Measurements from ENCODE around the gene EPS8L2. TPM values are rescaled to one million over a fixed set of nuclear protein-coding genes. Genes with fewer than 3 reads are reported as not detected.

EPS8L2 gene
- total RNA-seq, 1 experiment from 2014 or later: 119 TPM

DNA sequence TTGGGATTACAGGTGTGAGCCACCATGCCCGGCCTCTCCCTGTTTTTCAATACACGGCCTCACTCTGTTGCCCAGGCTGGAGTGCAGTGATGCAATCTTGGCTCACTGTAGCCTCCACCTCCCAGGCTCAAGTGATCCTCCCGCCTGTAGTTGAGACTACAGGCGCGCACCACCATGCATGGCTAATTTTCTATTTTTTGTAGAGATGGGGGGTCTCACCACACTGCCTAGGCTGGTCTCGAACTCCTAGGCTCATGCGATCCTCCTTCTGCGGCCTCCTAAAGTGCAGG lies 59.7 kb downstream of the EPS8L2 start:
- Mint-ChIP-seq H3K36me3 (ENCODE audit: insufficient read depth, unreplicated experiment) (peaks cover 93% of the 10 kb centered on the region), H3K9me3 (ENCODE audit: unreplicated experiment) (no peaks in the 10 kb centered on the region), H3K27me3 (ENCODE audit: insufficient read depth, unreplicated experiment) (no peaks in the 10 kb centered on the region), H3K27ac (ENCODE audit: low read depth, unreplicated experiment) (no peak overlapping the region), H3K4me3 (ENCODE audit: unreplicated experiment) (no peak overlapping the region), H3K4me1 (ENCODE audit: insufficient read depth, unreplicated experiment) (peaks cover 16% of the 10 kb centered on the region)
- TF ChIP-seq, protein P1, sequence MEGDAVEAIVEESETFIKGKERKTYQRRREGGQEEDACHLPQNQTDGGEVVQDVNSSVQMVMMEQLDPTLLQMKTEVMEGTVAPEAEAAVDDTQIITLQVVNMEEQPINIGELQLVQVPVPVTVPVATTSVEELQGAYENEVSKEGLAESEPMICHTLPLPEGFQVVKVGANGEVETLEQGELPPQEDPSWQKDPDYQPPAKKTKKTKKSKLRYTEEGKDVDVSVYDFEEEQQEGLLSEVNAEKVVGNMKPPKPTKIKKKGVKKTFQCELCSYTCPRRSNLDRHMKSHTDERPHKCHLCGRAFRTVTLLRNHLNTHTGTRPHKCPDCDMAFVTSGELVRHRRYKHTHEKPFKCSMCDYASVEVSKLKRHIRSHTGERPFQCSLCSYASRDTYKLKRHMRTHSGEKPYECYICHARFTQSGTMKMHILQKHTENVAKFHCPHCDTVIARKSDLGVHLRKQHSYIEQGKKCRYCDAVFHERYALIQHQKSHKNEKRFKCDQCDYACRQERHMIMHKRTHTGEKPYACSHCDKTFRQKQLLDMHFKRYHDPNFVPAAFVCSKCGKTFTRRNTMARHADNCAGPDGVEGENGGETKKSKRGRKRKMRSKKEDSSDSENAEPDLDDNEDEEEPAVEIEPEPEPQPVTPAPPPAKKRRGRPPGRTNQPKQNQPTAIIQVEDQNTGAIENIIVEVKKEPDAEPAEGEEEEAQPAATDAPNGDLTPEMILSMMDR (IDR thresholded peaks at IDR 0.05; ENCODE audit: unreplicated experiment): no peak
- BruUV-seq (replicated peaks): no TSS peak
- ChIA-PET CTCF (interaction anchor here (0.7 to 1.9 kb wide), 7 partner anchors 9 to 248 kb away, joined by 3 to 10 read pairs (median 5); no protein-coding TSS in a partner anchor), POLR2A (interaction anchor here (0.6 to 3.5 kb wide), 2 partner anchors 11 to 16 kb away, joined by 3 to 42 read pairs; partner anchors contain the start of gene GATD1)
- intact Hi-C loops (cut with micrococcal nuclease): no loop called here
- DNase-seq (ENCODE audit: unreplicated experiment): no peak

DNA sequence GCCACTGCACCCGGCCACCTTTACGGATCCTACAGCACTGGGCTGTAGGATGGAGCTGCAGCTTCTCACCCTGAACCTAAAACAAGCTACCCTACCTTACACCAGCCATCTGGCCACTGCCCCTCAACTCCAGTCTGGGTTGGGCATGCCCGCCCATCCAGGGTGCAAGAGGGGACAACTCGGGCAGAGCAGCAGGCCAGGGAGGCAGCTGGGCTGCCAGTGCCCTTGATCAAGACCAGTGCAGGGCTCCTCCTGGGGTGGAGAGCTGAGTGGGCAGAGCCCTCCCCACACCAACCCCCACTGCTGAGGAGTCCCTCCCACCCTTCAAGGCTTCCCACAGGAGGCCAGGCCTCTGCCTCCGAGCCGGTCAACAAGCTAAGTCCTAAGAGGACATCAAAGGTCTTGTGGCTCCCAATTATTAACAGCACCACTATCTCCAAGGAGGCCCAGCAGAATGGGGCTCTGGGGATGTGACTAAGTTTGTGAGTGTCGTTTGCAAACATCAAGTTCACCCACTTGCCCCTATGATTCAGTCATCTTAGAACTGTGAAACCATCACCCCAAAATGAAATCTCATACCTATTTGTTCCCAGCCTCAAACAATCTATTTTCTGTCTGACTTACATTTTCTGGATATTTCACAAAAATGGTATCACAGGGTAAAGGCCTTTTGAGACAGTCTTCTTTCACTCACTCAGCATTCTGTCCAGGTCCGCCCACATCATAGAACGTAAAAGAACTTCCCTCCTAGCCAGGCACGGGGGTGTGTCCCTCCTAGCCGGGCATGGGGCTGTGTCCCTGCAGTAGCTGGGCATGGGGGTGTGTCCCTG lies 60.3 kb downstream of the EPS8L2 start:
- intact Hi-C loops (cut with micrococcal nuclease): no loop called here
- H3K36me3 Mint-ChIP-seq (ENCODE audit: insufficient read depth, unreplicated experiment): peaks cover 88% of the 10 kb centered on the region
- no peak for DNase-seq (ENCODE audit: unreplicated experiment)
- H3K9me3 Mint-ChIP-seq (ENCODE audit: unreplicated experiment): no peaks in the 10 kb centered on the region
- TF ChIP-seq, protein P1 (IDR thresholded peaks at IDR 0.05; ENCODE audit: unreplicated experiment): no peak
- no peaks in the 10 kb centered on the region for H3K27me3 Mint-ChIP-seq (ENCODE audit: insufficient read depth, unreplicated experiment)
- no peak overlapping the region for H3K4me3 Mint-ChIP-seq (ENCODE audit: unreplicated experiment)
- POLR2A ChIA-PET: interaction anchor here (0.6 kb wide), 1 partner anchor 15 kb away, joined by 3 read pairs; no protein-coding TSS in a partner anchor
- peaks cover 16% of the 10 kb centered on the region for H3K4me1 Mint-ChIP-seq (ENCODE audit: insufficient read depth, unreplicated experiment)
- CTCF ChIA-PET: interaction anchor here (0.7 to 1.9 kb wide), 7 partner anchors 9 to 248 kb away, joined by 3 to 10 read pairs (median 5); no protein-coding TSS in a partner anchor
- BruUV-seq (replicated peaks): no TSS peak
- no peak overlapping the region for H3K27ac Mint-ChIP-seq (ENCODE audit: low read depth, unreplicated experiment)

DNA sequence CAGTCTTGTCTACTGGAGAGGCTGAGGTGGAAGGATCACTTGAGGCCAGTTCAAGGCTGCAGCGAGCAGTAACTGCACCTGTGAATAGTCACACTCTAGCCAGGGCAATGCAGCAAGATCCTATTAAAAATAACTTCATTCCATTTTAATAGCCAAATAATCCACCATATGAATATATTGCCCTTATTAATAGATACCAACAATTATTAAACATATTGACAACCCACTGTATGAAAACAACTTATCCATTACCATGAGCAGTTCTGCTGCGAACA lies 60.8 kb downstream of the EPS8L2 start:
- DNase-seq (ENCODE audit: unreplicated experiment): no peak
- Mint-ChIP-seq H3K4me3 (ENCODE audit: unreplicated experiment) (no peak overlapping the region), H3K9me3 (ENCODE audit: unreplicated experiment) (no peaks in the 10 kb centered on the region), H3K4me1 (ENCODE audit: insufficient read depth, unreplicated experiment) (peaks cover 16% of the 10 kb centered on the region), H3K27ac (ENCODE audit: low read depth, unreplicated experiment) (no peak overlapping the region), H3K36me3 (ENCODE audit: insufficient read depth, unreplicated experiment) (peaks cover 83% of the 10 kb centered on the region), H3K27me3 (ENCODE audit: insufficient read depth, unreplicated experiment) (no peaks in the 10 kb centered on the region)
- no TSS peak for BruUV-seq (replicated peaks)
- CTCF ChIA-PET: interaction anchor here (1.0 kb wide), 3 partner anchors 12 to 249 kb away, joined by 3 to 5 read pairs (median 3); no protein-coding TSS in a partner anchor
- POLR2A ChIA-PET: no interaction called here
- TF ChIP-seq, protein P1 (IDR thresholded peaks at IDR 0.05; ENCODE audit: unreplicated experiment): no peak
- intact Hi-C loops (cut with micrococcal nuclease): no loop called here

DNA sequence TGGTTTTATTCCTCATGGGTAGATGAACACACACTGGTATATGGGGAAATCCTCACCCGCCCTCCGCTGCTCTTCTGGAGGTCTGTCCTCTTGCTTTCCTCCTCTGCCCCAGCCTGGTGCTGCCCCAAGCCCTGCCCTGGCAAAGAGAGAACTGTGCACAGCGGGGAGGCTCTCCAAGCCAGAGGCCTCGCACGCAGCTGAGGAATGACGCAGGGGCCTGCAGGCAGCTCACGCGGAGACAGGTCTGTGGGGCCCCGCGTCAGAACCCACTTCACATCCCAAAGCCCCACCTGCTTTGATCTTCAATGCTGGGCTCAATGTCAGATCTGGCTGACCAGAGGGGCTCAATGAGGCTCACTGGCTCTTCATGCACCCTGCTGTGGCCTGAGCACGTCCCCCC lies 61.2 kb downstream of the EPS8L2 start:
- Mint-ChIP-seq H3K9me3 (ENCODE audit: unreplicated experiment) (no peaks in the 10 kb centered on the region), H3K4me1 (ENCODE audit: insufficient read depth, unreplicated experiment) (peaks cover 14% of the 10 kb centered on the region), H3K36me3 (ENCODE audit: insufficient read depth, unreplicated experiment) (peaks cover 83% of the 10 kb centered on the region), H3K27me3 (ENCODE audit: insufficient read depth, unreplicated experiment) (no peaks in the 10 kb centered on the region), H3K27ac (ENCODE audit: low read depth, unreplicated experiment) (no peak overlapping the region), H3K4me3 (ENCODE audit: unreplicated experiment) (no peak overlapping the region)
- ChIA-PET CTCF (interaction anchor here (1.0 kb wide), 1 partner anchor 12 kb away, joined by 3 read pairs; no protein-coding TSS in a partner anchor), POLR2A (no interaction called here)
- intact Hi-C loops (cut with micrococcal nuclease): no loop called here
- DNase-seq (ENCODE audit: unreplicated experiment): no peak
- TSS peak; percentile 15 for BruUV-seq (replicated peaks)
- TF ChIP-seq, protein P1 (IDR thresholded peaks at IDR 0.05; ENCODE audit: unreplicated experiment): no peak
